ENCODE results near the gene MTARC2. TPM values are rescaled to one million over a fixed set of nuclear protein-coding genes. Genes with fewer than 3 reads are reported as not detected.

MTARC2 gene
- total RNA-seq, 2 donors from 2014 or later = not detected

GRCh38 chr1:220803401-220804201 lies 55.5 kb downstream of the MTARC2 start:
- H3K27ac Mint-ChIP-seq = no peak overlapping the region
- ATAC-seq (replicated peaks in 1 of 2) (peak in 1 of 2 donors; percentile 46), DNase-seq (peak in 1 of 2 donors; percentile 35)
- H3K36me3 Mint-ChIP-seq (ENCODE audit: insufficient read depth in 2 of 2) = no peaks in the 10 kb centered on the region
- H3K9me3 Mint-ChIP-seq = no peaks in the 10 kb centered on the region
- no peak overlapping the region for H3K4me3 Mint-ChIP-seq
- H3K27me3 Mint-ChIP-seq (ENCODE audit: low read depth) = peaks cover 5% of the 10 kb centered on the region
- H3K4me1 Mint-ChIP-seq (ENCODE audit: low read depth) = no peaks in the 10 kb centered on the region

GRCh38 chr1:220804202-220804586 lies 56.1 kb downstream of the MTARC2 start:
- Mint-ChIP-seq H3K27ac (no peak overlapping the region), H3K4me3 (no peak overlapping the region), H3K9me3 (no peaks in the 10 kb centered on the region), H3K4me1 (ENCODE audit: low read depth) (no peaks in the 10 kb centered on the region), H3K27me3 (ENCODE audit: low read depth) (peaks cover 5% of the 10 kb centered on the region), H3K36me3 (ENCODE audit: insufficient read depth in 2 of 2) (no peaks in the 10 kb centered on the region)
- no peak for ATAC-seq (replicated peaks in 1 of 2)
- DNase-seq = no peak

- ATAC-seq (replicated peaks in 1 of 2) (no peak), DNase-seq (no peak)
- Mint-ChIP-seq H3K36me3 (ENCODE audit: insufficient read depth in 2 of 2) (no peaks in the 10 kb centered on the region), H3K4me1 (ENCODE audit: low read depth) (peaks cover 6% of the 10 kb centered on the region), H3K9me3 (no peaks in the 10 kb centered on the region), H3K4me3 (no peak overlapping the region), H3K27me3 (ENCODE audit: low read depth) (peaks cover 13% of the 10 kb centered on the region), H3K27ac (no peak overlapping the region)
These were observed 58.3 kb downstream of the MTARC2 start for GRCh38 chr1:220806408-220806807.

GRCh38 chr1:220807726-220808125 lies 59.6 kb downstream of the MTARC2 start:
- DNase-seq (no peak), ATAC-seq (replicated peaks in 1 of 2) (no peak)
- H3K4me3 Mint-ChIP-seq = no peak overlapping the region
- peaks cover 18% of the 10 kb centered on the region for H3K27me3 Mint-ChIP-seq (ENCODE audit: low read depth)
- no peaks in the 10 kb centered on the region for H3K36me3 Mint-ChIP-seq (ENCODE audit: insufficient read depth in 2 of 2)
- peaks cover 6% of the 10 kb centered on the region for H3K4me1 Mint-ChIP-seq (ENCODE audit: low read depth)
- H3K9me3 Mint-ChIP-seq = no peaks in the 10 kb centered on the region
- no peak overlapping the region for H3K27ac Mint-ChIP-seq

GRCh38 chr1:220808345-220809186 lies 60.4 kb downstream of the MTARC2 start:
- no peak for DNase-seq
- ATAC-seq (replicated peaks in 1 of 2) = no peak
- Mint-ChIP-seq H3K4me3 (no peak overlapping the region), H3K9me3 (no peaks in the 10 kb centered on the region), H3K27me3 (ENCODE audit: low read depth) (peaks cover 25% of the 10 kb centered on the region), H3K27ac (no peak overlapping the region), H3K36me3 (ENCODE audit: insufficient read depth in 2 of 2) (no peaks in the 10 kb centered on the region), H3K4me1 (ENCODE audit: low read depth) (peaks cover 6% of the 10 kb centered on the region)

GRCh38 chr1:220809187-220809550 lies 61.0 kb downstream of the MTARC2 start:
- H3K27me3 Mint-ChIP-seq (ENCODE audit: low read depth) = peaks cover 31% of the 10 kb centered on the region

GRCh38 chr1:220809704-220810103 lies 61.6 kb downstream of the MTARC2 start:
- H3K27ac Mint-ChIP-seq = no peak overlapping the region
- peaks cover 34% of the 10 kb centered on the region for H3K27me3 Mint-ChIP-seq (ENCODE audit: low read depth)
- H3K4me3 Mint-ChIP-seq = no peak overlapping the region
- H3K9me3 Mint-ChIP-seq = no peaks in the 10 kb centered on the region
- no peaks in the 10 kb centered on the region for H3K36me3 Mint-ChIP-seq (ENCODE audit: insufficient read depth in 2 of 2)
- no peak for ATAC-seq (replicated peaks in 1 of 2)
- H3K4me1 Mint-ChIP-seq (ENCODE audit: low read depth) = peaks cover 6% of the 10 kb centered on the region
- no peak for DNase-seq

More at GRCh38 chr1:220809187-220809550, 61.0 kb downstream of the MTARC2 start:
- Mint-ChIP-seq H3K4me3 (no peak overlapping the region), H3K9me3 (no peaks in the 10 kb centered on the region), H3K27ac (no peak overlapping the region), H3K36me3 (ENCODE audit: insufficient read depth in 2 of 2) (no peaks in the 10 kb centered on the region), H3K4me1 (ENCODE audit: low read depth) (peaks cover 6% of the 10 kb centered on the region)
- DNase-seq = no peak
- ATAC-seq (replicated peaks in 1 of 2) = no peak

- Mint-ChIP-seq H3K27ac (no peak overlapping the region), H3K4me3 (peak overlapping the region; percentile 54 to 58), H3K27me3 (ENCODE audit: low read depth) (peaks cover 34% of the 10 kb centered on the region), H3K4me1 (ENCODE audit: low read depth) (peaks cover 6% of the 10 kb centered on the region), H3K36me3 (ENCODE audit: insufficient read depth in 2 of 2) (no peaks in the 10 kb centered on the region), H3K9me3 (no peaks in the 10 kb centered on the region)
- peak; percentile 83 to 85 for ATAC-seq (replicated peaks in 1 of 2)
- DNase-seq = peak; percentile 70
These were observed 62.1 kb downstream of the MTARC2 start for GRCh38 chr1:220810179-220810653.

GRCh38 chr1:220810963-220811362 lies 62.8 kb downstream of the MTARC2 start:
- peaks cover 34% of the 10 kb centered on the region for H3K27me3 Mint-ChIP-seq (ENCODE audit: low read depth)
- peaks cover 6% of the 10 kb centered on the region for H3K4me1 Mint-ChIP-seq (ENCODE audit: low read depth)
- H3K9me3 Mint-ChIP-seq = no peaks in the 10 kb centered on the region
- no peak overlapping the region for H3K27ac Mint-ChIP-seq
- ATAC-seq (replicated peaks in 1 of 2) = no peak
- H3K4me3 Mint-ChIP-seq = peak overlapping the region in 1 of 2 donors; percentile 54
- no peaks in the 10 kb centered on the region for H3K36me3 Mint-ChIP-seq (ENCODE audit: insufficient read depth in 2 of 2)
- DNase-seq = no peak

GRCh38 chr1:220811695-220812094 lies 63.6 kb downstream of the MTARC2 start:
- Mint-ChIP-seq H3K36me3 (ENCODE audit: insufficient read depth in 2 of 2) (no peaks in the 10 kb centered on the region), H3K27ac (no peak overlapping the region), H3K9me3 (no peaks in the 10 kb centered on the region), H3K27me3 (ENCODE audit: low read depth) (peaks cover 34% of the 10 kb centered on the region), H3K4me1 (ENCODE audit: low read depth) (peaks cover 6% of the 10 kb centered on the region), H3K4me3 (no peak overlapping the region)
- ATAC-seq (replicated peaks in 1 of 2) (no peak), DNase-seq (no peak)

GRCh38 chr1:220812308-220812707 lies 64.2 kb downstream of the MTARC2 start:
- Mint-ChIP-seq H3K4me3 (no peak overlapping the region), H3K9me3 (no peaks in the 10 kb centered on the region), H3K27ac (no peak overlapping the region), H3K36me3 (ENCODE audit: insufficient read depth in 2 of 2) (no peaks in the 10 kb centered on the region), H3K4me1 (ENCODE audit: low read depth) (peaks cover 6% of the 10 kb centered on the region), H3K27me3 (ENCODE audit: low read depth) (peaks cover 34% of the 10 kb centered on the region)
- no peak for DNase-seq
- no peak for ATAC-seq (replicated peaks in 1 of 2)

GRCh38 chr1:220813013-220813412 lies 64.9 kb downstream of the MTARC2 start:
- ATAC-seq (replicated peaks in 1 of 2) = peak in 1 of 2 donors; percentile 21
- Mint-ChIP-seq H3K4me1 (ENCODE audit: low read depth) (peaks cover 6% of the 10 kb centered on the region), H3K27me3 (ENCODE audit: low read depth) (peaks cover 38% of the 10 kb centered on the region), H3K36me3 (ENCODE audit: insufficient read depth in 2 of 2) (no peaks in the 10 kb centered on the region), H3K9me3 (no peaks in the 10 kb centered on the region), H3K4me3 (no peak overlapping the region), H3K27ac (no peak overlapping the region)
- DNase-seq = peak in 1 of 2 donors; percentile 2

GRCh38 chr1:220815409-220815808 lies 67.3 kb downstream of the MTARC2 start:
- Mint-ChIP-seq H3K27ac (no peak overlapping the region), H3K36me3 (ENCODE audit: insufficient read depth in 2 of 2) (no peaks in the 10 kb centered on the region), H3K27me3 (ENCODE audit: low read depth) (peaks cover 48% of the 10 kb centered on the region), H3K4me3 (no peak overlapping the region), H3K4me1 (ENCODE audit: low read depth) (peaks cover 4% of the 10 kb centered on the region), H3K9me3 (no peaks in the 10 kb centered on the region)
- ATAC-seq (replicated peaks in 1 of 2) (no peak), DNase-seq (no peak)

Data from activated T-cell treated with anti-CD3 and anti-CD28 coated beads, Interleukin-2, amount 50 U/mL, for 72 hours (primary cell).